Gastrocnemius medialis (tissue), 4 donors: ENCODE measurements around the gene DIP2C. TPM values are rescaled to one million over a fixed set of nuclear protein-coding genes. Genes with fewer than 3 reads are reported as not detected.

Experiments
- ATAC-seq, 2 donors: fragments of 150-250 bp; one replicate each; pipeline ENCODE4 v1.9.1; 2016
- DNase-seq, 2 donors: peaks; one replicate each; pipeline ENCODE4 v3.0.0-alpha.2; 2019
- H3K27ac ChIP-seq, 4 donors: fragments of 200-600 bp; sonication (generic); 1 replicate in 1 of 4; 2 replicates in 3 of 4; pipeline ENCODE4 v1.5.1; 2016 to 2018; ENCODE audit warnings: mild to moderate bottlenecking in 2 of 4, moderate library complexity in 1 of 4
- H3K27me3 ChIP-seq, 3 donors: fragments of 200-600 bp; sonication (generic) in 2 of 3; 1 replicate in 1 of 3; 2 replicates in 2 of 3; pipeline versions ENCODE4 v1.5.1 to v1.6.0; 2016 to 2019; ENCODE audit warnings: mild to moderate bottlenecking in 1 of 3, moderate library complexity in 1 of 3
- H3K36me3 ChIP-seq, 2 donors: fragments of 200-600 bp; sonication (generic) in 1 of 2; one replicate each; pipeline ENCODE4 v1.5.1; 2017 to 2018
- H3K4me1 ChIP-seq, 2 donors: fragments of 200-600 bp; sonication (generic) in 1 of 2; one replicate each; pipeline ENCODE4 v1.5.1; 2016 to 2017; ENCODE audit warnings: mild to moderate bottlenecking in 2 of 2
- H3K4me3 ChIP-seq, 4 donors: fragments of 200-600 bp; sonication (generic) in 3 of 4; 1 replicate in 1 of 4; 2 replicates in 3 of 4; pipeline ENCODE4 v1.5.1; 2016 to 2019; ENCODE audit warnings: mild to moderate bottlenecking in 2 of 4
- H3K9me3 ChIP-seq, 3 donors: fragments of 200-600 bp; sonication (generic) in 2 of 3; 1 replicate in 1 of 3; 2 replicates in 2 of 3; pipeline ENCODE4 v1.5.1; 2016 to 2019
- POLR2A ChIP-seq, 2 donors: fragments of 450-650 bp; IDR thresholded peaks; one replicate each; pipeline ENCODE4 v1.6.1; 2017; ENCODE audit warnings: antibody characterized with exemption in 2 of 2, mild to moderate bottlenecking in 2 of 2, moderate library complexity in 2 of 2
- in situ Hi-C, 4 donors: fragments of 200-750 bp; cut with MboI; loops; one replicate each; pipeline versions ENCODE4 v1.15.0 to v1.8.0; 2017; ENCODE audit warnings: low sequenced_read_pairs in 4 of 4
- intact Hi-C: fragments of 100-400 bp; cut with DNase I; formaldehyde crosslinking; loops from one replicate; pipeline ENCODE4 v1.15.1; 2023; ENCODE audit warnings: low total_unique reads
- total RNA-seq, 4 donors: library from RNA; depleted of rRNA; stranded (reverse); fragments of >200 nt; gene quantifications; one replicate each; pipeline versions ENCODE4 v1.1.0 to v1.2.3, GENCODE V29; 2016
- TF ChIP-seq, protein P1 (sequence below), 5 experiments: fragments of 450-650 bp in 3 of 5; fragments of 200-600 bp in 2 of 5; sonication (generic) in 2 of 5; IDR thresholded peaks in 4 of 5; conservative IDR thresholded peaks in 1 of 5; 1 replicate in 4 of 5; 2 replicates in 1 of 5; pipeline ENCODE4 v1.5.1; 2016 to 2019; ENCODE audit warnings: antibody characterized with exemption in 5 of 5, mild to moderate bottlenecking in 3 of 5, moderate library complexity in 3 of 5

DIP2C gene
- total RNA-seq, 4 donors from 2014 or later, result 19.1 to 60.0 (median 30.2) TPM

DNA sequence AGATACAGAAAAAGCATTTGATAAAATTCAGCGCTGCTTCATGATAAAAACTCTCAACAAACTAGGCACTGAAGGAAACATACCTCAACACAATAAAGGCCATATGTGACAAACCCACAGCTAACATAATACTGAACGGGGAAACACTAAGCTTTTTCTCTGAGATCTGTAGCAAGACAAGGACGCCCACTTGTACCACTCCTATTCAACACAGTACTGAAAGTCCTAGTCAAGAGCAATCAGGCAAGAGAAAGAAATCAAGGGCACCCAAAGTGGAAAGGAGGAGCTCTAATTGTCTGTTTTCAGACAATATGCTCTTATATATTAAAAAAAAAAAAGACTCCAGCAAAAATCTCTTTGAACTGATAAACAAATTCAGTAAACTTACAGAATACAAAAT is 13.3 kb downstream of the DIP2C start:
- DNase-seq (no peak), ATAC-seq (no peak)
- Histone ChIP-seq H3K4me1 (peaks cover 40 to 41% of the 10 kb centered on the region in 2 donors), H3K36me3 (no peaks in the 10 kb centered on the region), H3K9me3 (no peaks in the 10 kb centered on the region), H3K27me3 (no peaks in the 10 kb centered on the region), H3K27ac (no peak overlapping the region), H3K4me3 (no peak overlapping the region)
- TF ChIP-seq, protein P1, sequence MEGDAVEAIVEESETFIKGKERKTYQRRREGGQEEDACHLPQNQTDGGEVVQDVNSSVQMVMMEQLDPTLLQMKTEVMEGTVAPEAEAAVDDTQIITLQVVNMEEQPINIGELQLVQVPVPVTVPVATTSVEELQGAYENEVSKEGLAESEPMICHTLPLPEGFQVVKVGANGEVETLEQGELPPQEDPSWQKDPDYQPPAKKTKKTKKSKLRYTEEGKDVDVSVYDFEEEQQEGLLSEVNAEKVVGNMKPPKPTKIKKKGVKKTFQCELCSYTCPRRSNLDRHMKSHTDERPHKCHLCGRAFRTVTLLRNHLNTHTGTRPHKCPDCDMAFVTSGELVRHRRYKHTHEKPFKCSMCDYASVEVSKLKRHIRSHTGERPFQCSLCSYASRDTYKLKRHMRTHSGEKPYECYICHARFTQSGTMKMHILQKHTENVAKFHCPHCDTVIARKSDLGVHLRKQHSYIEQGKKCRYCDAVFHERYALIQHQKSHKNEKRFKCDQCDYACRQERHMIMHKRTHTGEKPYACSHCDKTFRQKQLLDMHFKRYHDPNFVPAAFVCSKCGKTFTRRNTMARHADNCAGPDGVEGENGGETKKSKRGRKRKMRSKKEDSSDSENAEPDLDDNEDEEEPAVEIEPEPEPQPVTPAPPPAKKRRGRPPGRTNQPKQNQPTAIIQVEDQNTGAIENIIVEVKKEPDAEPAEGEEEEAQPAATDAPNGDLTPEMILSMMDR (IDR thresholded peaks at IDR 0.05 in 4 of 5, conservative IDR thresholded peaks at IDR 0.05 in 1 of 5), result no peak
- TF ChIP-seq POLR2A (IDR thresholded peaks at IDR 0.05), result no peak
- in situ Hi-C loops, result loop anchor here in 3 of 4 donors (25.0 kb wide), 1 partner anchor 164 kb away; no protein-coding TSS in a partner anchor
- intact Hi-C loops, result no loop called here

DNA sequence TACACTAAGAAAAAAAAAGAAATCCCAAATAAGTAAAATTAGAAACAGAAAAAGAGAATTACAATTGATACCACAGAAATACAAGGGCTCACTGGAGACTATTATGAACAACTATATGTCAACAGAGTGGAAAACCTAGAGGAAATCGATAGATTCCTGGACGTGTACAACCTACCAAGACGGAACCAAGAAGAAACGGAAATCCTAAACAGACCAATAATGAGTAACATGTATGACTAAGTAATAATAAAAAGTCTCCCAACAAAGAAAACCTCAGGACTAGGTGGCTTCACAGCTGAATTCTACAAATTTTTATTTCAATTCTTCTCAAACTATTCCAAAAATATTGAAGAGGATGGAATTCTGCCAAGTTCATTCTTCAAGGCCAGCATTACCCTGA is 13.9 kb downstream of the DIP2C start:
- in situ Hi-C loops, result loop anchor here in 3 of 4 donors (25.0 kb wide), 1 partner anchor 163 kb away; no protein-coding TSS in a partner anchor

DNA sequence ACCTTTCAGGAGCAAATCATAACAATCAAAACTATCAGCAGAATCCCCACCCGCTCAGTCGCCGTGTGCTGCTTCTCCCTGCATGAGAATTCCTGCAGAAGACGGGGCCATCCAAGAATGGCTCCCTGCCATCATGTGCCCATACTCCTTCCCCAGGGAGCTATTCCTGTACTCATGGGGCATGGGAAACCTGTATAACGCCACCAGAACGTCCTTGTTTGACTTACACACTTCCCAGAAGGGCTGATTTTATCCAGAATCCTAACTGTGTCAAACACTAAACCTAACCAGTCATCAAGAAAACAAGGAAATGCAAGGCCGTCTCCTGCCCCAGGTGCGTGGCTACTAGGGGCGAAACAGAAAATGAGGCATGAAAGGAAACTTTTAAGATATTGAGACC is 16.0 kb downstream of the DIP2C start:
- no peak overlapping the region for H3K4me3 ChIP-seq
- intact Hi-C loops, result no loop called here
- no peaks in the 10 kb centered on the region for H3K9me3 ChIP-seq
- H3K27ac ChIP-seq, result no peak overlapping the region
- ATAC-seq (no peak), DNase-seq (no peak)
- H3K36me3 ChIP-seq, result no peaks in the 10 kb centered on the region
- no peak for TF ChIP-seq POLR2A (IDR thresholded peaks at IDR 0.05)
- TF ChIP-seq, protein P1 (IDR thresholded peaks at IDR 0.05 in 4 of 5, conservative IDR thresholded peaks at IDR 0.05 in 1 of 5), result no peak
- H3K4me1 ChIP-seq, result peaks cover 25 to 37% of the 10 kb centered on the region in 2 donors
- no peaks in the 10 kb centered on the region for H3K27me3 ChIP-seq
- in situ Hi-C loops, result no loop called here

More for the DNA sequence above, 13.9 kb downstream of the DIP2C start:
- Histone ChIP-seq H3K4me3 (no peak overlapping the region), H3K9me3 (no peaks in the 10 kb centered on the region), H3K4me1 (peaks cover 34% of the 10 kb centered on the region in 2 donors), H3K27ac (no peak overlapping the region), H3K36me3 (no peaks in the 10 kb centered on the region), H3K27me3 (no peaks in the 10 kb centered on the region)
- no peak for ATAC-seq
- TF ChIP-seq, protein P1 (IDR thresholded peaks at IDR 0.05 in 4 of 5, conservative IDR thresholded peaks at IDR 0.05 in 1 of 5), result no peak
- no peak for TF ChIP-seq POLR2A (IDR thresholded peaks at IDR 0.05)
- intact Hi-C loops, result no loop called here
- no peak for DNase-seq

DNA sequence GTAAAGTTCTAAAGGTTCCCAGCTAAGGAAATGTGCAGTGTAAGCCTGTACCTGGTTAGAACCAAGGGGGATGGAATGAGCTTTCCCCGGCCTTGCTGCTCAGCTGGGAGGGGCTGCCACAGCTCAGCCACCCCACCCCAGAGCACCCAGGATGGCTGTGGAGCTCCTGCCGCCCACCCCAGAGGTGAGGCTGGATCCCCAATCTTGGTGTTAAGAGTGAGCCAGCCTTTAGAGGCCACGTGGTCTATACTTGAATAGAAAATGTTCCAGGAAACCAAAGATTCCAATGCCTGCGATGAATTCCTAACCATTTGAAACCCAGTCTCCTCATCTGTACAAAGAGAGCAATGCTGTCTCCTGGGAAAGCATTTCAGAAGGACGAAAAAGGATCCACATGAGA is 16.5 kb downstream of the DIP2C start:
- Histone ChIP-seq H3K27me3 (no peaks in the 10 kb centered on the region), H3K4me1 (peaks cover 29 to 40% of the 10 kb centered on the region in 2 donors), H3K27ac (no peak overlapping the region), H3K9me3 (no peaks in the 10 kb centered on the region), H3K4me3 (no peak overlapping the region), H3K36me3 (no peaks in the 10 kb centered on the region)
- ATAC-seq, result no peak
- in situ Hi-C loops, result no loop called here
- intact Hi-C loops, result no loop called here
- no peak for DNase-seq
- TF ChIP-seq, protein P1 (IDR thresholded peaks at IDR 0.05 in 4 of 5, conservative IDR thresholded peaks at IDR 0.05 in 1 of 5), result no peak
- no peak for TF ChIP-seq POLR2A (IDR thresholded peaks at IDR 0.05)

DNA sequence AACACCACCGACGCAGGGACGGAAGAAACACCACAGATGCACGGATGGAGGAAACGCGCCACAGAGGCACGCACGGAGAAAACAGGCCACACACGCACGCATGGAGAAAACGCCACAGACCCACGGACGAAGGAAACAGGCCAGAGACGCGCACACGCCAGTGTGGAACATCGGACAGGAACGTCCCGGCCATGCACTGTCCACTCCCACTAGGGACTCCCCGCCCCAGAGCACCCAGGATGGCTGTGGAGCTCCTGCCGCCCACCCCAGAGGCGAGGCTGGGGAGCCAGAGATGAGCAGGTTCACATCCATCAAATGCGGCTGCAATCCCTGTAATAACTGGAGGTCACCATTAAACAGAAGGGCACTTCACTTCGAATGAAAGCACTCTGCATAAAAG is 17.3 kb downstream of the DIP2C start:
- intact Hi-C loops, result no loop called here
- ATAC-seq, result no peak
- H3K4me3 ChIP-seq, result no peak overlapping the region
- no peaks in the 10 kb centered on the region for H3K9me3 ChIP-seq
- H3K4me1 ChIP-seq, result peaks cover 29 to 40% of the 10 kb centered on the region in 2 donors
- no peaks in the 10 kb centered on the region for H3K27me3 ChIP-seq
- TF ChIP-seq, protein P1 (IDR thresholded peaks at IDR 0.05 in 4 of 5, conservative IDR thresholded peaks at IDR 0.05 in 1 of 5), result no peak
- TF ChIP-seq POLR2A (IDR thresholded peaks at IDR 0.05), result no peak
- DNase-seq, result no peak
- H3K36me3 ChIP-seq, result no peaks in the 10 kb centered on the region
- in situ Hi-C loops, result no loop called here
- H3K27ac ChIP-seq, result no peak overlapping the region
